Prostate gland (tissue), 2 donors: ENCODE measurements around the gene TOGARAM2.

Experiments
- POLR2A ChIP-seq: fragments of 450-650 bp; IDR thresholded peaks from one replicate; pipeline ENCODE4 v1.6.1; 2016; ENCODE audit warnings: antibody characterized with exemption, mild to moderate bottlenecking
- TF ChIP-seq, protein P1 (sequence below), 4 experiments: fragments of 200-600 bp in 2 of 4; fragments of 450-650 bp in 2 of 4; sonication (generic) in 2 of 4; IDR thresholded peaks; 1 replicate in 3 of 4; 2 replicates in 1 of 4; pipeline ENCODE4 v1.5.1; 2016 to 2019; ENCODE audit warnings: antibody characterized with exemption in 4 of 4, mild to moderate bottlenecking in 2 of 4, moderate library complexity in 2 of 4

DNA sequence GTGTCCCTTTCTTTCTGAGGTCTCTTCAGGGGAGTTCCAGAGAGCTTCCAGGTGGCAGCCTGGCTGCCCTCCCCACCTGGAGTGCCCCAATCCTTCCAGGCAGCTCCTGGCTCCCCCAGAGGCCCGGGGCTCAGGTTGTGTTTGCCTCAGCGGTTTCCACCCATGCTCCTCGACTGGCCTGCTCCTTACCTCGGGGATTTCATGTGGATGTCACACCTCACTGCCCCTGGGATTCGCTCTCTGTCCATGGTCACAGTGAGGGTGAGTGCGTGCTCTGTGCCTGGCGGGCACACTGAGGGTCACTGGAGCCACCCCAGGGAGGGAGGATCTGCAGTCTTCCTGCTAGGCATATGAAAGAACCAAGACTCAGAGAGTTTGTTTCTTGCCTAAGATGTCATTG, 2.1 kb upstream of the TOGARAM2 start:
- TF ChIP-seq, protein P1, sequence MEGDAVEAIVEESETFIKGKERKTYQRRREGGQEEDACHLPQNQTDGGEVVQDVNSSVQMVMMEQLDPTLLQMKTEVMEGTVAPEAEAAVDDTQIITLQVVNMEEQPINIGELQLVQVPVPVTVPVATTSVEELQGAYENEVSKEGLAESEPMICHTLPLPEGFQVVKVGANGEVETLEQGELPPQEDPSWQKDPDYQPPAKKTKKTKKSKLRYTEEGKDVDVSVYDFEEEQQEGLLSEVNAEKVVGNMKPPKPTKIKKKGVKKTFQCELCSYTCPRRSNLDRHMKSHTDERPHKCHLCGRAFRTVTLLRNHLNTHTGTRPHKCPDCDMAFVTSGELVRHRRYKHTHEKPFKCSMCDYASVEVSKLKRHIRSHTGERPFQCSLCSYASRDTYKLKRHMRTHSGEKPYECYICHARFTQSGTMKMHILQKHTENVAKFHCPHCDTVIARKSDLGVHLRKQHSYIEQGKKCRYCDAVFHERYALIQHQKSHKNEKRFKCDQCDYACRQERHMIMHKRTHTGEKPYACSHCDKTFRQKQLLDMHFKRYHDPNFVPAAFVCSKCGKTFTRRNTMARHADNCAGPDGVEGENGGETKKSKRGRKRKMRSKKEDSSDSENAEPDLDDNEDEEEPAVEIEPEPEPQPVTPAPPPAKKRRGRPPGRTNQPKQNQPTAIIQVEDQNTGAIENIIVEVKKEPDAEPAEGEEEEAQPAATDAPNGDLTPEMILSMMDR (IDR thresholded peaks at IDR 0.05) = no peak
- TF ChIP-seq POLR2A = no peak
